Parathyroid adenoma (tissue), 2 donors: ENCODE data around the gene TCF4.

Source experiments
- H2AFZ ChIP-seq: fragments of 300-600 bp; sonication (generic); one replicate; pipeline ENCODE4 v1.7.0; 2017; ENCODE audit warnings: antibody characterized with exemption, mild to moderate bottlenecking
- H3K27ac ChIP-seq: fragments of 300-600 bp; sonication (generic); one replicate; pipeline ENCODE4 v1.7.0; 2017
- H3K27me3 ChIP-seq: fragments of 300-600 bp; sonication (generic); one replicate; pipeline ENCODE4 v1.7.0; 2017; ENCODE audit warnings: low read length; ENCODE audit not compliant: control insufficient read depth, insufficient read depth
- H3K36me3 ChIP-seq: fragments of 300-600 bp; sonication (generic); one replicate; pipeline ENCODE4 v1.7.0; 2017; ENCODE audit warnings: low read length; ENCODE audit not compliant: control insufficient read depth, insufficient read depth
- H3K4me1 ChIP-seq: fragments of 300-600 bp; sonication (generic); one replicate; pipeline ENCODE4 v1.7.0; 2017; ENCODE audit warnings: control low read depth
- H3K4me2 ChIP-seq: fragments of 300-600 bp; sonication (generic); one replicate; pipeline ENCODE4 v1.7.0; 2017; ENCODE audit warnings: low read length
- H3K4me3 ChIP-seq: fragments of 300-600 bp; sonication (generic); one replicate; pipeline ENCODE4 v1.7.0; 2017; ENCODE audit warnings: low read depth, low read length
- H3K79me2 ChIP-seq: fragments of 300-600 bp; sonication (generic); one replicate; pipeline ENCODE4 v1.7.0; 2017; ENCODE audit warnings: control low read depth
- H3K9ac ChIP-seq: fragments of 300-600 bp; sonication (generic); one replicate; pipeline ENCODE4 v1.7.0; 2017; ENCODE audit warnings: mild to moderate bottlenecking
- H3K9me3 ChIP-seq: fragments of 300-600 bp; sonication (generic); one replicate; pipeline ENCODE4 v1.7.0; 2017; ENCODE audit warnings: low read length; ENCODE audit not compliant: control insufficient read depth
- CTCF ChIP-seq: fragments of 300-600 bp; sonication (generic); IDR thresholded peaks from one replicate; pipeline ENCODE4 v1.7.0; 2017; ENCODE audit warnings: antibody characterized with exemption, mild to moderate bottlenecking
- donor health status: primary hyperparathyroidism.

Gene TCF4

GRCh38 chr18:55318951-55319441 is 269.0 kb downstream of the TCF4 start:
- H3K4me1 ChIP-seq: no peaks in the 10 kb centered on the region
- no peaks in the 10 kb centered on the region for H3K79me2 ChIP-seq
- no peak overlapping the region for H3K9ac ChIP-seq
- no peaks in the 10 kb centered on the region for H3K9me3 ChIP-seq
- H3K36me3 ChIP-seq: no peaks in the 10 kb centered on the region
- TF ChIP-seq CTCF: no peak
- H2AFZ ChIP-seq: no peak overlapping the region
- peak overlapping the region; percentile 64 for H3K4me3 ChIP-seq
- H3K27ac ChIP-seq: peak overlapping the region; percentile 13
- no peaks in the 10 kb centered on the region for H3K27me3 ChIP-seq
- peak overlapping the region; percentile 16 for H3K4me2 ChIP-seq

- Histone ChIP-seq H3K27ac (peak overlapping the region; percentile 32), H3K9ac (no peak overlapping the region), H3K27me3 (no peaks in the 10 kb centered on the region), H3K4me1 (no peaks in the 10 kb centered on the region), H3K9me3 (no peaks in the 10 kb centered on the region), H3K36me3 (no peaks in the 10 kb centered on the region), H3K4me3 (no peak overlapping the region), H3K79me2 (no peaks in the 10 kb centered on the region), H2AFZ (no peak overlapping the region), H3K4me2 (no peak overlapping the region)
- TF ChIP-seq CTCF: no peak
These were observed 270.1 kb downstream of the TCF4 start for GRCh38 chr18:55317864-55318263.

GRCh38 chr18:55317324-55317723 is 270.7 kb downstream of the TCF4 start:
- Histone ChIP-seq H2AFZ (no peak overlapping the region), H3K4me1 (no peaks in the 10 kb centered on the region), H3K36me3 (no peaks in the 10 kb centered on the region), H3K4me2 (no peak overlapping the region), H3K4me3 (no peak overlapping the region), H3K79me2 (no peaks in the 10 kb centered on the region), H3K9me3 (no peaks in the 10 kb centered on the region), H3K9ac (no peak overlapping the region), H3K27ac (peak overlapping the region; percentile 32), H3K27me3 (no peaks in the 10 kb centered on the region)
- TF ChIP-seq CTCF: no peak

DNA sequence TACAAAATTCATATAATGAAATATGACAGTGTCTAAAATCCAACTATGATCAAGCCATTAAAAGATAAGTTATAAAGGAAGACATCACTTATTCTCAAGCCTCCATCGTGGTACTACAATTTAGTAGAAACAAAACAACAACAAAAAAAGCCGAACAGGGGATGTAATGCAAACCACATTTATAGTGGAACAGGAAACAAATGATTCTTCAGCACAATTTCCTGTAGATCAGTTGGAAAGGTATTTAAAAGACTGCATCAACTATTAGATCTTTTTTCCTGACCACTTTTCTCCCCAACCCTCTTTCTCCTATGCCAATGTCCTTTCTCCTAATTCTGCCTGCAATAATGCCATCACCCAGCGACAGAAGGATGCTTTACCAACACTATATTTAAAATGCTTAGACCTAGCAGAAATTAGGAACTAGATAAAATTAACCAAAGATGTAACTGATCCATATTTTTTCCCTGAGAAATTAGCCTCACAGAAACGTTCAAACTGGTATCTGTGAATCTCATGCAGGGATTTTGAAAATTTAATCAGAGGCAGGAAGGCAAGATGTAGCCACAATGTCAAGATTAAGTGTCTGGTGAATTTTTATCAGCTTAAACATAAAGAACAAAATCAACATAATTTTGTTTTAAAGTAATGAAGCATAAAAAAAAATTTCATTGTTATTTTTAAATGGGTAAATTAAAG is 271.4 kb downstream of the TCF4 start:
- H3K4me3 ChIP-seq: no peak overlapping the region
- no peaks in the 10 kb centered on the region for H3K4me1 ChIP-seq
- no peaks in the 10 kb centered on the region for H3K9me3 ChIP-seq
- H3K27ac ChIP-seq: no peak overlapping the region
- H3K4me2 ChIP-seq: no peak overlapping the region
- no peak for TF ChIP-seq CTCF
- H2AFZ ChIP-seq: no peak overlapping the region
- H3K79me2 ChIP-seq: no peaks in the 10 kb centered on the region
- no peaks in the 10 kb centered on the region for H3K27me3 ChIP-seq
- no peak overlapping the region for H3K9ac ChIP-seq
- H3K36me3 ChIP-seq: no peaks in the 10 kb centered on the region
